Osteocyte (in vitro differentiated cells): ENCODE results near the gene TRAK1. TPM values are rescaled to one million over a fixed set of nuclear protein-coding genes. Genes with fewer than 3 reads are reported as not detected.

Source experiments
- DNase-seq: peaks from one replicate; pipeline ENCODE4 v3.0.0; 2021; ENCODE audit warnings: mixed read lengths; ENCODE audit not compliant: unreplicated experiment; ENCODE audit errors: extremely low spot score
- H3K27ac Mint-ChIP-seq: one replicate; pipeline ENCODE4 v1.8.0; 2021; ENCODE audit warnings: mild to moderate bottlenecking, mixed read lengths; ENCODE audit not compliant: unreplicated experiment
- H3K27me3 Mint-ChIP-seq: one replicate; pipeline ENCODE4 v1.8.0; 2021; ENCODE audit warnings: mixed read lengths; ENCODE audit not compliant: unreplicated experiment
- H3K36me3 Mint-ChIP-seq: one replicate; pipeline ENCODE4 v1.8.0; 2021; ENCODE audit warnings: mixed read lengths; ENCODE audit not compliant: unreplicated experiment
- H3K4me1 Mint-ChIP-seq: one replicate; pipeline ENCODE4 v1.8.0; 2021; ENCODE audit warnings: mixed read lengths; ENCODE audit not compliant: unreplicated experiment
- H3K4me3 Mint-ChIP-seq: one replicate; pipeline ENCODE4 v1.8.0; 2021; ENCODE audit warnings: mild to moderate bottlenecking, moderate library complexity, mixed read lengths; ENCODE audit not compliant: unreplicated experiment
- H3K9me3 Mint-ChIP-seq: one replicate; pipeline ENCODE4 v1.8.0; 2021; ENCODE audit warnings: mixed read lengths; ENCODE audit not compliant: unreplicated experiment
- total RNA-seq: library from RNA; stranded (reverse); gene quantifications from 2 replicates; pipeline ENCODE4 v1.2.1, GENCODE V29; 2021
- TF ChIP-seq, protein P1 (sequence below): fragments of 200-600 bp; sonication (generic); IDR thresholded peaks from 2 replicates; pipeline ENCODE4 v1.5.0; 2021; ENCODE audit warnings: antibody characterized with exemption, mild to moderate bottlenecking, moderate library complexity

Gene TRAK1
- total RNA-seq, 1 donor from 2014 or later: 30.7 TPM

DNA sequence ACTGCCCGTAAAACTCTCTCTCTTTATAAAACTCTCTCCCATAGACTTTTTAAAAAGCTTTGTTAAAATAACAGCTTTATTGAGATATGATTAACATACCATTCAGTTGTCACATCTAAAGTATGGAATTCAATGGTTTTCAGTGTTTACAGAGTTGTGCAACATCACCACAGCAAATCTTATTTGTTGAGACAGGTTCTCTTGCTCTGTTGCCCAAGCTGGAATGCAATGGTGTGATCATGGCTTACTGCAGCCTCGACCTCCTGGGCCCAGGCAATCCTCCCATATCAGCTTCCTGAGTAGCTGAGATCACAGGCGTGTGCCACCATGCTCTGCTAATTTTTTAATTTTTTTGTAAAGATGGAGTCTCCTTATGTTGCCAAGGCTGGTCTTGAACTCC lies 35.9 kb upstream of the TRAK1 start:
- Mint-ChIP-seq H3K4me3 (no peak overlapping the region), H3K36me3 (no peaks in the 10 kb centered on the region)
- no peak for DNase-seq

DNA sequence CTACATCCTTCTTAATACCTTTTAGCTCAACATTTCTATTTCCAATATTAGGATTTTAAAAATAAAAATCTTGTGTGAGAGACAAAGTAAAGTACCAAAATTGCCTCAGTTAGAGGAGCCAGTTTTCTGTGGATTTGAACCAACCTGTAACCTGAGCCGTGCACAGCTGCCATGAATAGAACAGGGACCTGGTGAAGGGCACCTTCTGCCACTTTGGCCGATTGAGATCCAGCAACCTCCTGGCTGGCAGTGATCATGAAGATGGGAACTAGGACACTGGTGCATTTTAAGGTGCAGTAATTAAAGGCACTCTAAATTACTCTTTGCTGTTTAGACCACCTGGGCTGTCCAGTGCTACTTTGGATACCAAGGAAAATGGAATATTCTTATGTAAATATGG lies 34.3 kb upstream of the TRAK1 start:
- DNase-seq: no peak
- H3K27ac Mint-ChIP-seq: no peak overlapping the region
- peaks cover 56% of the 10 kb centered on the region for H3K4me1 Mint-ChIP-seq
- H3K4me3 Mint-ChIP-seq: no peak overlapping the region
- TF ChIP-seq, protein P1, sequence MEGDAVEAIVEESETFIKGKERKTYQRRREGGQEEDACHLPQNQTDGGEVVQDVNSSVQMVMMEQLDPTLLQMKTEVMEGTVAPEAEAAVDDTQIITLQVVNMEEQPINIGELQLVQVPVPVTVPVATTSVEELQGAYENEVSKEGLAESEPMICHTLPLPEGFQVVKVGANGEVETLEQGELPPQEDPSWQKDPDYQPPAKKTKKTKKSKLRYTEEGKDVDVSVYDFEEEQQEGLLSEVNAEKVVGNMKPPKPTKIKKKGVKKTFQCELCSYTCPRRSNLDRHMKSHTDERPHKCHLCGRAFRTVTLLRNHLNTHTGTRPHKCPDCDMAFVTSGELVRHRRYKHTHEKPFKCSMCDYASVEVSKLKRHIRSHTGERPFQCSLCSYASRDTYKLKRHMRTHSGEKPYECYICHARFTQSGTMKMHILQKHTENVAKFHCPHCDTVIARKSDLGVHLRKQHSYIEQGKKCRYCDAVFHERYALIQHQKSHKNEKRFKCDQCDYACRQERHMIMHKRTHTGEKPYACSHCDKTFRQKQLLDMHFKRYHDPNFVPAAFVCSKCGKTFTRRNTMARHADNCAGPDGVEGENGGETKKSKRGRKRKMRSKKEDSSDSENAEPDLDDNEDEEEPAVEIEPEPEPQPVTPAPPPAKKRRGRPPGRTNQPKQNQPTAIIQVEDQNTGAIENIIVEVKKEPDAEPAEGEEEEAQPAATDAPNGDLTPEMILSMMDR: no peak
- H3K36me3 Mint-ChIP-seq: no peaks in the 10 kb centered on the region
- no peaks in the 10 kb centered on the region for H3K27me3 Mint-ChIP-seq
- H3K9me3 Mint-ChIP-seq: no peaks in the 10 kb centered on the region

More for the DNA sequence above, 35.9 kb upstream of the TRAK1 start:
- TF ChIP-seq, protein P1: no peak
- Mint-ChIP-seq H3K27ac (peak overlapping the region; percentile 76), H3K9me3 (no peaks in the 10 kb centered on the region), H3K27me3 (no peaks in the 10 kb centered on the region), H3K4me1 (peaks cover 45% of the 10 kb centered on the region)

DNA sequence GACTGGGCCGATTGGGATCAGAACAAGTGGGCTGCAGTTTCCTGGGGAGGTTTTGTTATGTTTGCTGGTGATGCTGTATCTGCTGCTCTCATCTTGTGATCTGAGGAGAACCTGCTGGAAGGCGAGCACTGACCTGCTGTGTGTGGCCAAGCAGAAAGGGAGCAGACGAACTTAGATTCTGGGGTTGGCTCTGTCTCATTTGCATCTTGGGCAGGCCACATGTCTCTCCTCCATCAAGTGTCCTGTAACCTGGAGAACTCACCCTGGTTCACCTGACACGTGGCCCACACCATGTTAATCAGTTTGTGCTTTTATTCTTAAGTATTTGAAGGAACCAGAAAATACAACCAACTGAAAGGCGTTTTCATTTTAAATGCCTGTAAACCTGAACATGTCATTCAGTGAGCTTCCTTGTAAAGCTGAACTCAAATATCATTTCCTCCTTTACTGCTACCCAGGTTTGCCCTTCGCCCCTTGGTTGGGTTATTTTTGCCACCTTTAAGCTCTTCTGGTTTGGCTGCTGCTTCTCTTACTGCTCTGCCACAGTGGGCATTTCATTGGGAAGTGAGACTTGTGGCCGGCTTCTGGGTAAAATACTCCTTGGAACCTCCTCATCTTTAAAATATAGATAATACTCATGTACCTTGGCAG lies 33.5 kb upstream of the TRAK1 start:
- TF ChIP-seq, protein P1: no peak
- no peak overlapping the region for H3K27ac Mint-ChIP-seq
- peaks cover 59% of the 10 kb centered on the region for H3K4me1 Mint-ChIP-seq
- H3K27me3 Mint-ChIP-seq: no peaks in the 10 kb centered on the region
- no peak overlapping the region for H3K4me3 Mint-ChIP-seq
- H3K9me3 Mint-ChIP-seq: no peaks in the 10 kb centered on the region
- H3K36me3 Mint-ChIP-seq: no peaks in the 10 kb centered on the region
- no peak for DNase-seq

DNA sequence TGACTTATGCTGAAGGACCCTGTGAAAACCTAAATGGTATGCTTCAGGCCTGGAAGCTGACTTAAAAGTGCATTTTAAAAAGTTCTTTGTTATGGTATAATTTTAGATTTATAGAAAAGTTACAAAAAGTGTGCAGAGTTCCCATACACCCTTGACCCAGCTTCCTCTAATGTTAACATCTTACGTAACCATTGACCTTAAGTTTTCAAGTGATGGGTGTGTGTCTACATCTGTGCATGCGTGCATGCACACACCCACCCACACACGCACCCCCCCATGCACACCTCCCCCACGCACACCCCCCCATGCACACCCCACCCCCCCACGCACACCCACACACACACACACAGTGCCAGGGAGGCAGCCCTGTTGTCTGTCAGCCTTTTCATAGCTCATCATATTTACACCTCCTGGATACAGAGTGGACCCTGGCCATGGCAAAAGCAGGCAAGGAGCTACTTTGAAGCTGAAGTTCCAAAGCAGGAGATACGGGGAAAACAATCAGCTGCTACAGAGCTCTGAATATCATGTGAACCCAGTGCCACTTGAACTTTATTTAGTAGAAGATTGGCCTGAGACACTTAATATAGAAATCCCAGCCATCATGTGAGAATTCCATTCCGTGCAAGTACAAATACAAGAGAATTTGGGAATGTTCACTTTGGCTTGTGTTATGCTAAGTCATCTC lies 30.0 kb upstream of the TRAK1 start:
- no peaks in the 10 kb centered on the region for H3K27me3 Mint-ChIP-seq
- H3K27ac Mint-ChIP-seq: peak overlapping the region; percentile 96
- DNase-seq: no peak
- peaks cover 54% of the 10 kb centered on the region for H3K4me1 Mint-ChIP-seq
- H3K36me3 Mint-ChIP-seq: no peaks in the 10 kb centered on the region
- H3K4me3 Mint-ChIP-seq: peak overlapping the region; percentile 7
- TF ChIP-seq, protein P1: no peak
- H3K9me3 Mint-ChIP-seq: no peaks in the 10 kb centered on the region

DNA sequence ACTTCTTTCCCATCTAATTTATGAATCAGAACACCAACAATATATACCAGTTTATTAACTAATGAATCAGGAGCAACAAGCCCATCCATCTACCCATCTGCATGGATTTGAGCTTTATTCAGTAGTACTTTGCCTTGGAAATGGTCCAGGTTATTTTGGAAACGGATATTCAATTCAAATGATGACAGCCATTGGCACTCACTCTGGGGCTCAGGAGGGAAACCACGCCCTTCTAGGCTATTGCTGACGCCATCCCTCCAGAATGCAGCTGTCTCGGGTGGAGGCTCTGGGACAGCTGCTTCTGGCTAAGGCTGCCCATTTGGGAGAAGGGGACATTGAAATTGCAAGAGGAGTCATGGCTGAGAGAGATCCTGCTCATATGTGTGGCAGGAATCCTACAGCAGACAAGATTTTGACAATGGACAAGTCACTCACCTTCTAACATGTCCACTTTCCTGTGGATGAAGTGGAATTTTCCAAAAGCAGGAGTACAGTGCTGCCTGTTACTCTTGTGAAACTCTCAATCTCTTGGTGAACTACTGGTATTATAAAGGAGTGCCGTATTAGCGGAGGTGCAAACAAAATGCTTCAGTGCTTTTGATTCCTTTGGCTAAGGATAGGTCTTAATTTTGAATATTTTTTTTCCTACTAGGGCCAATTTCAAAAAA lies 29.3 kb upstream of the TRAK1 start:
- H3K36me3 Mint-ChIP-seq: no peaks in the 10 kb centered on the region
- TF ChIP-seq, protein P1: no peak
- H3K4me1 Mint-ChIP-seq: peaks cover 61% of the 10 kb centered on the region
- DNase-seq: peak; percentile 87
- peak overlapping the region; percentile 96 for H3K27ac Mint-ChIP-seq
- H3K4me3 Mint-ChIP-seq: peak overlapping the region; percentile 7
- H3K9me3 Mint-ChIP-seq: no peaks in the 10 kb centered on the region
- no peaks in the 10 kb centered on the region for H3K27me3 Mint-ChIP-seq
